A673 (cell line): ENCODE results near the gene LSM3. TPM values are rescaled to one million over a fixed set of nuclear protein-coding genes. Genes with fewer than 3 reads are reported as not detected.

Experiments used
- BruUV-seq: library from RNA; stranded (reverse); fragments of 400-500 nt; replicated peaks from 2 replicates; lab custom pipeline; 2021; lab: Mats Ljungman, UMichigan
- CTCF ChIA-PET: fragments of 300-600 bp; sonication (Branson Sonifier 250); formaldehyde crosslinking; loops from one replicate; lab custom pipeline; 2022; ENCODE audit warnings: antibody characterized with exemption; lab: Charles Lee
- POLR2A ChIA-PET: fragments of 300-600 bp; sonication (Branson Sonifier 250); formaldehyde crosslinking; loops from one replicate; lab custom pipeline; 2022; ENCODE audit warnings: antibody characterized with exemption; ENCODE audit not compliant: low non-redundant PET; lab: Charles Lee
- DNase-seq: peaks from one replicate; pipeline ENCODE4 v3.0.0-alpha.2; 2015; ENCODE audit warnings: low spot score
- H3K27ac ChIP-seq: fragments of 200-600 bp; sonication (generic); 2 replicates; pipeline ENCODE4 v1.5.1; 2016; ENCODE audit warnings: mixed run types, low read depth, mild to moderate bottlenecking, mixed read lengths, antibody characterized with exemption, low read length; ENCODE audit not compliant: poor library complexity, severe bottlenecking
- H3K27me3 ChIP-seq: fragments of 200-600 bp; sonication (generic); replicated peaks from 2 replicates; pipeline ENCODE4 v1.6.1; 2017; ENCODE audit warnings: mixed run types, low read depth, mild to moderate bottlenecking, mixed read lengths, antibody characterized with exemption, low read length; ENCODE audit not compliant: insufficient read depth, poor library complexity
- H3K36me3 ChIP-seq: fragments of 200-600 bp; sonication (generic); 2 replicates; pipeline ENCODE4 v1.6.1; 2016; ENCODE audit warnings: mixed run types, mild to moderate bottlenecking, mixed read lengths, antibody characterized with exemption, low read length; ENCODE audit not compliant: insufficient read depth, poor library complexity, severe bottlenecking
- H3K4me1 ChIP-seq: fragments of 200-600 bp; sonication (generic); 2 replicates; pipeline ENCODE4 v1.6.1; 2017; ENCODE audit warnings: mixed run types, mild to moderate bottlenecking, mixed read lengths, antibody characterized with exemption, low read length; ENCODE audit not compliant: insufficient read depth, poor library complexity, severe bottlenecking
- H3K4me3 ChIP-seq: fragments of 200-600 bp; sonication (generic); 2 replicates; pipeline ENCODE4 v1.5.1; 2016; ENCODE audit warnings: low read depth, mixed run types, mild to moderate bottlenecking, mixed read lengths, low read length; ENCODE audit not compliant: poor library complexity, severe bottlenecking
- H3K9me3 ChIP-seq: fragments of 200-600 bp; sonication (generic); 2 replicates; pipeline ENCODE4 v1.6.1; 2016; ENCODE audit warnings: mixed run types, low read depth, mild to moderate bottlenecking, mixed read lengths, antibody characterized with exemption, low read length; ENCODE audit not compliant: poor library complexity, severe bottlenecking
- EZH2 ChIP-seq: fragments of 200-600 bp; sonication (generic); IDR thresholded peaks from 2 replicates; pipeline ENCODE4 v1.6.1; 2017; ENCODE audit warnings: borderline replicate concordance, low read depth, mild to moderate bottlenecking, mixed read lengths, antibody characterized with exemption, low read length; ENCODE audit not compliant: poor library complexity, severe bottlenecking
- intact Hi-C: fragments of 100-400 bp; cut with micrococcal nuclease; formaldehyde crosslinking; loops from one replicate; pipeline ENCODE4 v1.10.0; 2022; ENCODE audit not compliant: unreplicated experiment
- total RNA-seq: library from RNA; stranded (reverse); gene quantifications from 2 replicates; pipeline ENCODE4 v1.2.3, GENCODE V29; 2021
- TF ChIP-seq, protein P1 (sequence below): fragments of 300-800, 200-600 bp; sonication (generic); conservative IDR thresholded peaks from 2 replicates; pipeline ENCODE4 v1.5.1; 2017; ENCODE audit warnings: low read depth, mild to moderate bottlenecking, antibody characterized with exemption, low read length, moderate library complexity, mixed read lengths

LSM3 gene
- total RNA-seq, 1 experiment from 2014 or later: 29.4 TPM

DNA sequence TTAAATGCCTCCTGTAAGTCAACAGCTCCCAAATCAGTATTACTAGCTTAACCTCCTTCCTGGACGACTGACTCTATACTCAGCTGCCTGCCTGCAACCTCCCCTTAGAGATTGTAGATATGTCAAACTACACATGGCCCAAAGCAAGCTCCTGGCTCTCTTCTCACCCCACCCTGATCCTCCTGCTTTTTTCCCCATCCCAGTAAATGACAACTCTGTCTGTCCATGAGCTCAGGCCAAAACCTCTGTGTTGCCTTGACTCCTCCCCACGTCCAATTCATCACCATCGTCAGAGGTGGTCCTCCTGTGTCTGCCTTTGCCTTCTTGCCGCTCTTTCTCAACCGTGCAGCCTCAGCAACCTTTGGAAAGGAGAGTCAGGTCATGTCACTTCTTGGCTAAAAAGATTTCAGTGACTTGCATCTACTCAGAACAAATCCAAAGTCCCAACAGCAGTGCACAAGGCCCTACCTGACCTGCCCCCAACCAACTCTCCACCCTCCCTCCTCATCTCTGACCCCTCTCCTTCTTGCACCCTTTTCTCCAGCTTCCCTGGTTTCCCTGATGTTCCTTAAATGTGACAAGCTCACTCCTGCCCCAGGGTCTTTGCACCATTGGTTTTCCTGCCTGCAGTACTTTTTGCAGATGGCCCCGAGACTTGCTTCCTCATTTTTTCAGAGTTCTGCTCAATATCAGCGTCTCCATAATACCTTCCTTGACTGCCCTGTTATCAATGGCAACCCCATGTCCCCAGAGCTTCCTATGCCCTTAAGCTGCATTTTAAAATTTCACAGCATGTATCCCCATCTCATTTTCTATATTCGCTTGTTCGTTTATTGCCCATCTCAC, 52.8 kb downstream of the LSM3 start:
- Histone ChIP-seq H3K9me3 (no peaks in the 10 kb centered on the region), H3K27me3 (no peaks in the 10 kb centered on the region), H3K36me3 (no peaks in the 10 kb centered on the region), H3K27ac (no peak overlapping the region), H3K4me1 (no peaks in the 10 kb centered on the region), H3K4me3 (no peak overlapping the region)
- CTCF ChIA-PET: no interaction called here
- no TSS peak for BruUV-seq
- TF ChIP-seq EZH2: no peak
- TF ChIP-seq, protein P1, sequence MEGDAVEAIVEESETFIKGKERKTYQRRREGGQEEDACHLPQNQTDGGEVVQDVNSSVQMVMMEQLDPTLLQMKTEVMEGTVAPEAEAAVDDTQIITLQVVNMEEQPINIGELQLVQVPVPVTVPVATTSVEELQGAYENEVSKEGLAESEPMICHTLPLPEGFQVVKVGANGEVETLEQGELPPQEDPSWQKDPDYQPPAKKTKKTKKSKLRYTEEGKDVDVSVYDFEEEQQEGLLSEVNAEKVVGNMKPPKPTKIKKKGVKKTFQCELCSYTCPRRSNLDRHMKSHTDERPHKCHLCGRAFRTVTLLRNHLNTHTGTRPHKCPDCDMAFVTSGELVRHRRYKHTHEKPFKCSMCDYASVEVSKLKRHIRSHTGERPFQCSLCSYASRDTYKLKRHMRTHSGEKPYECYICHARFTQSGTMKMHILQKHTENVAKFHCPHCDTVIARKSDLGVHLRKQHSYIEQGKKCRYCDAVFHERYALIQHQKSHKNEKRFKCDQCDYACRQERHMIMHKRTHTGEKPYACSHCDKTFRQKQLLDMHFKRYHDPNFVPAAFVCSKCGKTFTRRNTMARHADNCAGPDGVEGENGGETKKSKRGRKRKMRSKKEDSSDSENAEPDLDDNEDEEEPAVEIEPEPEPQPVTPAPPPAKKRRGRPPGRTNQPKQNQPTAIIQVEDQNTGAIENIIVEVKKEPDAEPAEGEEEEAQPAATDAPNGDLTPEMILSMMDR: no peak
- POLR2A ChIA-PET: no interaction called here
- intact Hi-C loops: no loop called here
- DNase-seq: no peak

DNA sequence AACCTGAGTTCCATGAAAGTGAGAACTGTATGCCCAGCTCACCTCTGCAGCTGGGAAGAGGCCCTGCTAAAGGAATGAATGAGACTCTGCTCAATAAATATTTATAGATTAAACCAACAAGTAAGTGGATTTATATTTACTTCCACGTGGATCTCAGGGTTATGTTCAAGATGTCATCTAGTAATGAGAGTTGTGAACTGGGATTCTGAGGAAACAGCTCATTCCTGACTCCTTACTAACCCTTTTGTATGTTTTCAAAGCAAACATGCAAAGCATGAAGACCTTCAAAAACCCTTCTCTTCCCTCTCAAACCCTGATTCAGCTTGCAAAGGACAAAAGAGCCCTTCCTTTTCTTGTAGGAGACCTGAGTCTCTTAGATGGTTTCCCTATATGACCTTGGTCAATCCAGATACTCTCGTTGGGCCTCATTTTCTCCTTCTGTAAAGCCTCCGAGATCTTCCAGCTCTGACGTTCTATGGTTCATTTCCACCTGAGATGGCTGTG, 53.4 kb downstream of the LSM3 start:
- DNase-seq: no peak
- BruUV-seq: no TSS peak
- Histone ChIP-seq H3K27ac (no peak overlapping the region), H3K36me3 (no peaks in the 10 kb centered on the region), H3K27me3 (no peaks in the 10 kb centered on the region), H3K9me3 (no peaks in the 10 kb centered on the region), H3K4me3 (no peak overlapping the region), H3K4me1 (no peaks in the 10 kb centered on the region)
- TF ChIP-seq, protein P1: no peak
- ChIA-PET POLR2A (interaction anchor here (0.6 kb wide), 1 partner anchor 17 kb away, joined by 4 read pairs; no protein-coding TSS in a partner anchor), CTCF (no interaction called here)
- intact Hi-C loops: no loop called here

DNA sequence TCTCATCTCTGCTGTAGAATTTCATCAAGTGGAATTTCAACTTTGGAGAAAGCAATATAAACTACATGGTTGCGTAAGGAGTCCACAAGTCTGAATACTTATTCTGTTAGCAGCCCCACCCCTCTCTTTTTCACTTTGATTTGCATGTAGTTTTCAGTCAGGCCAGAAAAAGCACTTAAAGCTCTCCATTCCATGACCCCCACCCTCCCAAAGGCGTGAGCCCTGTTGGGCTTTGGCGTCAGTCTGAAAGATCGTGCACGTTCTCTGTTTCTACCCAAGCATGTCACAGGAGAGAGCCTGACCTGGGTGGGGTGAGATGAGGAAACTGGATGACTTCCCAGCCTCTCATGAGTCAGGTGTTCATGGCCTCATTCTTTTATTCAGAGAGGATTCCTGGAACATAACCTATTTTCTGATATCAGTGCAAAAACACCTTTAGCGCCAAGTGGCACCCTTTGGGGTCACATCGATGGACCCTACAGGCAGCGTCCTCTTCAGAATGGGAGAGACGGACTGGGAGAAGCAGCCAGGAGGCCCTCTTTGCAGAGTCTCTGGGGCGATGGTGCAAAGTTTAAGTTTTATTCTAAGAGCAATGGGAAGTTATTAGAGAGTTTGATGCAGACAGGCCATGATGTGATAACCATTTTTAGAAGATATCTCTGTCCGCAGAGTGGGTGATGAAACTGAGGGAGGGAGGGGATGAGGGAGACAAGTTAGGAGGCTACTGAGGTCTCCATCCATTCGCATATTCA, 55.8 kb downstream of the LSM3 start:
- ChIA-PET CTCF (interaction anchor here (1.0 kb wide), 1 partner anchor 31 kb away, joined by 3 read pairs; no protein-coding TSS in a partner anchor), POLR2A (no interaction called here)
- no peak for DNase-seq
- Histone ChIP-seq H3K36me3 (no peaks in the 10 kb centered on the region), H3K27ac (no peak overlapping the region), H3K27me3 (peaks cover 13% of the 10 kb centered on the region), H3K4me3 (no peak overlapping the region), H3K4me1 (no peaks in the 10 kb centered on the region), H3K9me3 (no peaks in the 10 kb centered on the region)
- intact Hi-C loops: no loop called here
- no TSS peak for BruUV-seq
- TF ChIP-seq EZH2: no peak
- TF ChIP-seq, protein P1: no peak
